Cardiac fibroblast (primary cell): ENCODE data around the gene PDE8B.
A peak's percentile ranks its signal among the peaks of the same experiment; 100 is the strongest.
"Not testable (repeated sequence)": the region's sequence is repeated elsewhere in the genome, so short reads cannot be mapped to it uniquely, and the experiment has no call there.

Source experiments
- DNase-seq, 2 donors: peaks; one replicate each; pipeline versions ENCODE4 v3.0.0 to v3.0.0-alpha.2; 2010; ENCODE audit warnings: low read depth in 2 of 2
- H3K4me3 ChIP-seq, 2 donors: replicated peaks in 1 of 2; 1 replicate in 1 of 2; 2 replicates in 1 of 2; pipeline ENCODE4 v1.5.1; 2011; ENCODE audit warnings: low read depth in 2 of 2, low read length in 2 of 2, mild to moderate bottlenecking in 2 of 2, moderate library complexity in 1 of 2
- CTCF ChIP-seq: IDR thresholded peaks from one replicate; pipeline ENCODE4 v1.5.1; 2011; ENCODE audit warnings: low read depth, mild to moderate bottlenecking, low read length, inconsistent platforms

PDE8B gene

DNA sequence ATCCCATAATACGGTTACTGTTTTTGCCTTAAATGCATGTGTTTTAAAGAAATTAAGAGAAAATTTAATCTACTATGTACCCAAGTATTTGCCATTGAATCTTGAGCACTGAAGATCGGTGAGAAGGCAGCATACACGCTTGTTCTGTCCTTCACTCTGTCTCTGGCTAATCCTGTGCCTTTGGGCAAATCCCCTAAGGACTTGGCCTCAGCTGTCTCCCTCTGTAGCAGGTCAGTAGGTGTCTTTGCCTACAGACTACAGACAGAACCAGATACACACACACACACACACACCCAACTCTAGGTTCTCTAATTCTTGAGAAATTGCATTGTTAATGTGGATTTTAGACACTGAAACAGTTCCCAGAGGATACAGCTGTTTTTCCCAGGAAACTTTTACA is 164.2 kb downstream of the PDE8B start:
- no peak for DNase-seq
- H3K4me3 ChIP-seq, result no peak overlapping the region
- no peak for TF ChIP-seq CTCF

DNA sequence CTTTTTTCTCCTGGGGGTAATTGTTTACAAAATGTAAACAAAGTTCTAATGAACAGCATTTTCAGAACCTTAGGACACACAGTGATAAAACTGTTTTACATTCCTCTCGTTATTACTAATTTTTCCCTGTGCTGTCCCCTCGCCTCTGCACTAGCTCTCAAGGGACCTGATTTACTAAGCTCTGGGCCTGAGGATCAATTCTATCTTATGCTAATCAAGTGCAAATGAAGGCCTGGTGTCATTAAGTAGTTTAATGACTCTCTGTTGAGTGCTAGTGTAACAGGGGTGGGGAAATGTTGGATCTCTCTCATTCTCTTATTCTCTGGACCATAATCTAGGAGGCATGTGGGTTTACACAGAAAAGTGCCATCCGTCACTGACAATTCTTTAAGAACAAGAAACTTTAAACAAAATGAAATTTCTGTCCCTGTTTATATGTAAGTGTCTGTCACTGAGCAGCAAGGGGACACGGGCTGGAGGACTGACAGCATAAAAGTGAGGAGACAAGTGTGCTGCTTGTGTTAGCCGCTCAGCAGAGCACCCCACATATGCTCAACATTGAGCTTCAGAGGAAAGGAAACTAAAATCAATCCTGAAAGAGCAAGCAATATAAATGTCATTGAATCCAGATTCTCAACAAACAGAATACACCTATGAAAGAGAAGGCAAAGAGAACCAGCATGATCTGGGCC is 166.3 kb downstream of the PDE8B start:
- DNase-seq, result no peak
- no peak for TF ChIP-seq CTCF
- H3K4me3 ChIP-seq, result no peak overlapping the region

GRCh38 chr5:77379558-77380061 is 169.1 kb downstream of the PDE8B start:
- no peak overlapping the region for H3K4me3 ChIP-seq
- no peak for TF ChIP-seq CTCF
- no peak for DNase-seq

DNA sequence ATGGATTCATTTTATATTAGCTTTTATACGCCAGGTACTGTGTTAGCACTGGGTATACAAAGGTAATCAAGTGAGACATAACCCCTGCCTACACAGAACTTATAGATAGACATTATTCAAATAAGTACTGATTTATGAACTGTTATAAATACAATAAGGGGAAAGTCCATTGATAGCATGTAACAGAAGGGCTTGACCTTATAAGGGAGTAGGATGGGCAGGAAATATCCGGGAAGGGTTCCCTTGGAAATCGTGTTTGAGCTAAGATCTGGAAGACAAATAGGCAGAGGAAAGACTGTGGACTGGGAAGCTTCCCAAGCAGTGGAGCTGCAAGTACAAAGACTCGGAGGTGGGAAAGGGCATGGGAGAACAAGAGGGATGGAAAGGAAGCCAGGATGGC is 170.2 kb downstream of the PDE8B start:
- no peak for DNase-seq
- no peak for TF ChIP-seq CTCF
- H3K4me3 ChIP-seq, result no peak overlapping the region

DNA sequence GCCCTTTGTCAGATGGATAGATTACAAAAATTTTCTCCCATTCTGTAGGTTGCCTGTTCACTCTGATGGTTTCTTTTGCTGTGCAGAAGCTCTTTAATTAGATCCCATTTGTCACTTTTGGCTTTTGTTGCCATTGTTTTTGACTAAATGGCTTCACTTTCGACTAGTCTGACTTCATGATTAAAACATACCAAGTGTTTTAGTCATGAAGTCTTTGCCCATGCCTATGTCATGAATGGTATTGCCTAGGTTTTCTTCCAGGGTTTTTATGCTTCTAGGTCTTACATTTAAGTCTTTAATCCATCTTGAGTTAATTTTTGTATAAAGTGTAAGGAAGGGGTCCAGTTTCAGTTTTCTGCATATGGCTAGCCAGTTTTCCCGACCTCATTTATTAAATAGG is 172.9 kb downstream of the PDE8B start:
- peak in 1 of 2 donors; percentile 26 for DNase-seq
- H3K4me3 ChIP-seq, result not testable (repeated sequence)

- not testable (repeated sequence) for H3K4me3 ChIP-seq, DNase-seq
Observed at GRCh38 chr5:77386340-77386739, 175.9 kb downstream of the PDE8B start.

DNA sequence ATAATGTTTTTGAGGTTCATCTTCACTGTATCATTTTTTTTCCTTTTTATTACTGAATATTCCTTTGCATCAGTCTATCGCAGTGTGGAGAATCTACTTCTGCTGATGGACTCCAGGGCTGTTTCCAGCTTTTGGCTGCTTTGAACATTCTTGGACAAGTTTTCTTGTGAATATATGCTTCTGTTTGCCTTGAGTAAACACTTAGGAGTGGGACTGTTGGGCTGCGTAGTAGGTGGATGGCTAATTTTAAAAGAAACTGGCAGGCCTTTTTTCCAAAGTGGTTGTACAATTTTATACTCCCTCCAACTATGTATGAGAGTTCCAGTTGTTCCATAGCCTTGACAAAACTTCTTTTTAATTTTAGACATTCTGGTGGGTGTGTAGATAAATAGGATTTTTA is 179.3 kb downstream of the PDE8B start:
- no peak for TF ChIP-seq CTCF
- no peak for DNase-seq
- no peak overlapping the region for H3K4me3 ChIP-seq

GRCh38 chr5:77390221-77390620 is 179.7 kb downstream of the PDE8B start:
- TF ChIP-seq CTCF, result no peak
- no peak overlapping the region for H3K4me3 ChIP-seq
- no peak for DNase-seq
